Activated naive CD8-positive, alpha-beta T cell treated with anti-CD3 and anti-CD28 coated beads for 36 hours (primary cell): Measurements from ENCODE around the gene CNNM3. TPM values are rescaled to one million over a fixed set of nuclear protein-coding genes. Genes with fewer than 3 reads are reported as not detected.

ENCODE experiments used
- DNase-seq: peaks from one replicate; pipeline ENCODE4 v3.0.0; 2021
- H3K27ac Mint-ChIP-seq: one replicate; pipeline ENCODE4 v1.8.0; 2022; ENCODE audit warnings: mild to moderate bottlenecking, moderate library complexity, mixed read lengths
- H3K27me3 Mint-ChIP-seq: one replicate; pipeline ENCODE4 v1.8.0; 2022; ENCODE audit warnings: mild to moderate bottlenecking, mixed read lengths
- H3K36me3 Mint-ChIP-seq: one replicate; pipeline ENCODE4 v1.8.0; 2021; ENCODE audit warnings: mild to moderate bottlenecking, mixed read lengths
- H3K4me1 Mint-ChIP-seq: one replicate; pipeline ENCODE4 v1.8.0; 2021; ENCODE audit warnings: mixed read lengths
- H3K4me3 Mint-ChIP-seq: one replicate; pipeline ENCODE4 v1.8.0; 2022; ENCODE audit warnings: mild to moderate bottlenecking, moderate library complexity, mixed read lengths
- H3K9me3 Mint-ChIP-seq: one replicate; pipeline ENCODE4 v1.8.0; 2022; ENCODE audit warnings: mixed read lengths
- total RNA-seq, 2 experiments: library from RNA; stranded (reverse); gene quantifications; one replicate each; pipeline ENCODE4 v1.2.3, GENCODE V29; 2021

The CNNM3 gene
- total RNA-seq, 2 experiments from 2014 or later, result 15.5 to 17.2 TPM

DNA sequence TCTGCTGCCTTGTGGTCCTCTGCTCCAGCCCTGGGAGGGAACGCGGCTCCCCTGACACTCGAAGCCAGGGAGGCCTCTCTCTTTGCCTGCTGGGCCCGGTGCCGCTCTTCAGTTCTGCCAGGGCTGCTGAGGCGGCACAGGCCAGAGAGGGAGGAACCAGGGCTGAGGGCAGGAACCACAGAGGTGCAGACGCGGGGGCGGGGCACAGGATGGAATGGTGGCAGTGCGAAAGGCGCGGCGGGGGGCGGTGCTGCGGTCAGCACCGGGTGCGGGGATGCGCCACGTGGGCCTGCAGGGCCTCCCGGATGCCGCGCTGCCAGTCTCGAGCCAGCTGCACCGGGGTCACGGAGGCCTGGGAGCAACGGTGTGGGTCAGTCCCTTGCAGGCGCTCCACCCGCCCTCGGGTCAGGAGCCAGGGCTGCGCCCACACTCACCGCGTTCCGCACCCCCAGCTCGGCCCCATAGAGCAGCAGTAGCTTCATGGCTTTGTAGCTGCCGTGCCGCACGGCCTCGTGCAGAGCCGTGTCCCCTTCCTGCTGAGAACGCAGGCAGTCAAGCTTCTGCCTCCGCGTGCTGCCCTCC lies 23.3 kb downstream of the CNNM3 start:
- H3K27ac Mint-ChIP-seq, result peak overlapping the region; percentile 68
- peak; percentile 77 for DNase-seq
- peak overlapping the region; percentile 25 for H3K4me3 Mint-ChIP-seq
- no peaks in the 10 kb centered on the region for H3K27me3 Mint-ChIP-seq
- H3K4me1 Mint-ChIP-seq, result peaks cover 9% of the 10 kb centered on the region
- H3K9me3 Mint-ChIP-seq, result no peaks in the 10 kb centered on the region
- no peaks in the 10 kb centered on the region for H3K36me3 Mint-ChIP-seq

- no peak for DNase-seq
- Mint-ChIP-seq H3K9me3 (no peaks in the 10 kb centered on the region), H3K36me3 (no peaks in the 10 kb centered on the region), H3K4me1 (peaks cover 9% of the 10 kb centered on the region), H3K4me3 (peak overlapping the region; percentile 25), H3K27ac (peak overlapping the region; percentile 34), H3K27me3 (no peaks in the 10 kb centered on the region)
Measured at GRCh38 chr2:96839875-96840850, 24.1 kb downstream of the CNNM3 start.

DNA sequence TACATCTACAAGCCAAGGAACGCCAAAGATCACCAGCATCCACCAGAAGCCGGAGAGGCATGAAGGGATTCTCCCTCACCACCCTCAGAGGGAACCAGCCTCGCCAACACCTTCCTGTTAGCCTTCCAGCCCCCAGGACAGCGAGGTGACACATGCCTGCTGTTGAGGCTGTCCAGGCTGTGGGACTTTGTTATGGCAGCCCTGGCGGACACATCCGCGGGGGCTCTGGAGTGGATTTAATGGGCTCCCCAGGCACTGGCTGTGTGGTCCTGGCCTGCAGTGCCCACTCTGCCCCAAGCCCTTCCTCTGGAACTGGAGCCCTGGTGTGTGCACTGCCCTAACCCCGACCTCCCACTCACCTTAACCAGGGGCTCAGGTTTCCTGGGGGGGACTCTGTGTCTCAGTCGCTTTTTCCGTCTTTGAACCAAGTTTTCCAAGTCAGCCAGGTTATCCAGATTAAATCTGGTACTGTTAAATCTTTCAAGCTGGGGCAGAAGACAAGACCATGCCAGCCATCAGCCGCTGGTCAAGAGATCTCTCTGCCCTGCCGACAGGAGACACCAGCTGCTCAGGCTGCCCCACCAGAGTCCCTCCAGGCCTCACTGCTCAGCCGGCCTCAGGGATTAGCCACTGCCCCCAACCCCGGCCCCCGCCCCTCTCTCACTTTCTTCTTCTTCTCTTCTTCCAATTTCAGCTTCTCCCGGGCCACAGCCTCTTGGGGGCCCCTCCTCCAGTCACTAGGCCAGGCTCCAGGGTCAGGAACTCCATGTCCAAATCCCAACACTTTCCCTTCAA lies 25.8 kb downstream of the CNNM3 start:
- Mint-ChIP-seq H3K27me3 (no peaks in the 10 kb centered on the region), H3K4me1 (peaks cover 9% of the 10 kb centered on the region), H3K36me3 (no peaks in the 10 kb centered on the region), H3K27ac (peak overlapping the region; percentile 0), H3K4me3 (no peak overlapping the region), H3K9me3 (no peaks in the 10 kb centered on the region)
- no peak for DNase-seq

GRCh38 chr2:96842600-96842999 lies 26.5 kb downstream of the CNNM3 start:
- H3K4me1 Mint-ChIP-seq, result peaks cover 9% of the 10 kb centered on the region
- DNase-seq, result no peak
- H3K27ac Mint-ChIP-seq, result peak overlapping the region; percentile 0
- H3K4me3 Mint-ChIP-seq, result no peak overlapping the region
- no peaks in the 10 kb centered on the region for H3K9me3 Mint-ChIP-seq
- H3K27me3 Mint-ChIP-seq, result no peaks in the 10 kb centered on the region
- H3K36me3 Mint-ChIP-seq, result no peaks in the 10 kb centered on the region

GRCh38 chr2:96843538-96844268 lies 27.6 kb downstream of the CNNM3 start, which contains the start of gene ANKRD23:
ANKRD23 (minus strand) TSS chr2:96844021; CDS start chr2:96843992, 29 bp downstream.
- Mint-ChIP-seq H3K4me3 (no peak within 1 kb of the TSS), H3K36me3 (no peaks in the 10 kb centered on the region), H3K27ac (no peak within 1 kb of the TSS), H3K9me3 (no peaks in the 10 kb centered on the region), H3K4me1 (peaks cover 6% of the 10 kb centered on the region), H3K27me3 (no peaks in the 10 kb centered on the region)
- DNase-seq, result no peak

DNA sequence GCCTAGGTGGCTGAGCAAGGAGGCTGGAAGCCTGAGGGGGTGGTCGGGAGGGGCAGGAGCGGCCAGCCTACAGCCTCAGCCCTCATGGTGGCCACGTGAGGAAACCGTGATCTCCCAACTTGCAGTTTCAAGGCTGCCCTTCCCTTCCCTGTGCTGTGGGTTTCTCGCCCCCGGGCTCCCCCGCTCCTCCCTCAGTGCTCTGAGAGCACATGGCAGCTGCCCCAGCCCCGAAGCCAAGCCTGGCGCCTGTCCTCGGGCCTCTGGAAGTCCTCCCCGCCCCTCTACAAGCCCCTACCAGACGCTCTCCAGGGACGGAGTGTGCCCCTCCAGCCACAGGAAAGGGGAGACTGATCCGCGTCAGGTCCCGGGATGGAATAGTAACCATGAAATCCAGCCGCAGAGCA lies 28.3 kb downstream of the CNNM3 start:
- no peaks in the 10 kb centered on the region for H3K9me3 Mint-ChIP-seq
- no peak for DNase-seq
- no peak overlapping the region for H3K4me3 Mint-ChIP-seq
- peaks cover 4% of the 10 kb centered on the region for H3K4me1 Mint-ChIP-seq
- no peak overlapping the region for H3K27ac Mint-ChIP-seq
- no peaks in the 10 kb centered on the region for H3K27me3 Mint-ChIP-seq
- no peaks in the 10 kb centered on the region for H3K36me3 Mint-ChIP-seq

DNA sequence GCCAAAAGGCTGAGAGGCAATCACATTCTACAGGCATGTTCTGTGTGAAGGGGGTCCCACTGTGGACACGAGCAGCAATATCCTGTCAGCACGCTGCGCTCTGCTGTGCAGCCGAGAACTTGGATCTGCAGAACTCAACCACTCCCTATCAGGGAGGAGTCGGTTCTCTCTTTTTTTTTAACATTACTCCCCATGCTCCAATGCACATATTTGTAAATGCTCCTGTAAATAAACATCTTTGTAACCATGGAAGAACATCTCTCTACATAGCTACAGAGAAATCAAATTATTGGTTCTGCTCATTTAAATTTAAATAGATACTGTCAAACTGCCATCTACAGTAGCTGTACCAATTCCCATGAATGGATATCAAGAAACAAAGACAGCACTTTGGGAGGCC lies 30.8 kb downstream of the CNNM3 start:
- Mint-ChIP-seq H3K4me3 (no peak overlapping the region), H3K9me3 (no peaks in the 10 kb centered on the region), H3K36me3 (peaks cover 4% of the 10 kb centered on the region), H3K27ac (no peak overlapping the region), H3K4me1 (no peaks in the 10 kb centered on the region), H3K27me3 (no peaks in the 10 kb centered on the region)
- no peak for DNase-seq

DNA sequence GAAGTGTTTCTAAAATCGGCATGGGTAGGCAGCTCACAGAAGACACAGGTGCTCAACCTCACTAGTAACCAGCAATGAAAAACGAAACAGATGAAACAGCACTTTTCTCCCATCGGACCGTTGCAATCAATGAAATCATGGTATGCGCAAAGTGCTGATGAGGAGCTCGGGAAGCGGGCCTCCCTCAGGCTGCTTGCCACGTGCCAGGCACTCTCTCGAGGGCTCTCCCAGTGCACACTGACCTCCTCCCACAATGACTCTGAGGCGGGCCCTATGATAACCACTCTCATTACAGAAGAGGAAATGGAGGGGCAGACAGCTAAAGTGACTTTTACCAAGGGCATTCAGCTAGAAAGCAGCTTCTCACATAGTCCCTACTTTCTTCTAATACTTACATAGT lies 31.5 kb downstream of the CNNM3 start:
- Mint-ChIP-seq H3K9me3 (no peaks in the 10 kb centered on the region), H3K27me3 (no peaks in the 10 kb centered on the region), H3K4me1 (no peaks in the 10 kb centered on the region), H3K4me3 (no peak overlapping the region), H3K27ac (no peak overlapping the region), H3K36me3 (peaks cover 7% of the 10 kb centered on the region)
- DNase-seq, result no peak

DNA sequence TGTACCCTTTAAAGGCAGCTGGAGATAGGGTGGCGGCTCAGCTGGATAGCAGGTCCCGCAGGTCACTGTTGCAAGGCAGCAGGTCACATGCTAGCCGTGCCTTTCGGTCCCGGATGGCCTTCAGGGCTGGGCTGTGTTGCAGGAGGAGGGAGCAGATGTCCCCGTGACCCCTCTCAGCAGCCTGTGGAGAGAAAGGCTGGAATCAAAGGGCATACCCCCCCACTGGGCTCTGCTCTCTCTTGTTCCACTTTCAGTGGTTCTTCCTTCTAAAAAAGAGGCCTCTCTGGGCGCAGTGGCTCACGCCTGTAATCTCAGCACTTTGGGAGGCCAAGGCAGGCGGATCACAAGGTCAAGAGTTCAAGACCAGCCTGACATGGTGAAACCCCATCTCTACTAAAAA lies 32.2 kb downstream of the CNNM3 start:
- Mint-ChIP-seq H3K4me3 (no peak overlapping the region), H3K27me3 (no peaks in the 10 kb centered on the region), H3K4me1 (no peaks in the 10 kb centered on the region), H3K9me3 (no peaks in the 10 kb centered on the region), H3K27ac (no peak overlapping the region), H3K36me3 (peaks cover 9% of the 10 kb centered on the region)
- no peak for DNase-seq

GRCh38 chr2:96852667-96853066 lies 36.6 kb downstream of the CNNM3 start:
- no peak for DNase-seq
- Mint-ChIP-seq H3K4me1 (peaks cover 10% of the 10 kb centered on the region), H3K9me3 (no peaks in the 10 kb centered on the region), H3K36me3 (peaks cover 10% of the 10 kb centered on the region), H3K27ac (no peak overlapping the region), H3K27me3 (no peaks in the 10 kb centered on the region), H3K4me3 (no peak overlapping the region)

GRCh38 chr2:96853321-96853720 lies 37.3 kb downstream of the CNNM3 start:
- Mint-ChIP-seq H3K27ac (no peak overlapping the region), H3K36me3 (peaks cover 10% of the 10 kb centered on the region), H3K9me3 (no peaks in the 10 kb centered on the region), H3K27me3 (no peaks in the 10 kb centered on the region), H3K4me3 (no peak overlapping the region), H3K4me1 (peaks cover 10% of the 10 kb centered on the region)
- no peak for DNase-seq

- DNase-seq, result peak; percentile 25
- Mint-ChIP-seq H3K4me3 (peak overlapping the region; percentile 88), H3K27me3 (no peaks in the 10 kb centered on the region), H3K36me3 (peaks cover 9% of the 10 kb centered on the region), H3K27ac (peak overlapping the region; percentile 89), H3K4me1 (peaks cover 28% of the 10 kb centered on the region), H3K9me3 (no peaks in the 10 kb centered on the region)
Measured at GRCh38 chr2:96856776-96857666, 41.0 kb downstream of the CNNM3 start.

DNA sequence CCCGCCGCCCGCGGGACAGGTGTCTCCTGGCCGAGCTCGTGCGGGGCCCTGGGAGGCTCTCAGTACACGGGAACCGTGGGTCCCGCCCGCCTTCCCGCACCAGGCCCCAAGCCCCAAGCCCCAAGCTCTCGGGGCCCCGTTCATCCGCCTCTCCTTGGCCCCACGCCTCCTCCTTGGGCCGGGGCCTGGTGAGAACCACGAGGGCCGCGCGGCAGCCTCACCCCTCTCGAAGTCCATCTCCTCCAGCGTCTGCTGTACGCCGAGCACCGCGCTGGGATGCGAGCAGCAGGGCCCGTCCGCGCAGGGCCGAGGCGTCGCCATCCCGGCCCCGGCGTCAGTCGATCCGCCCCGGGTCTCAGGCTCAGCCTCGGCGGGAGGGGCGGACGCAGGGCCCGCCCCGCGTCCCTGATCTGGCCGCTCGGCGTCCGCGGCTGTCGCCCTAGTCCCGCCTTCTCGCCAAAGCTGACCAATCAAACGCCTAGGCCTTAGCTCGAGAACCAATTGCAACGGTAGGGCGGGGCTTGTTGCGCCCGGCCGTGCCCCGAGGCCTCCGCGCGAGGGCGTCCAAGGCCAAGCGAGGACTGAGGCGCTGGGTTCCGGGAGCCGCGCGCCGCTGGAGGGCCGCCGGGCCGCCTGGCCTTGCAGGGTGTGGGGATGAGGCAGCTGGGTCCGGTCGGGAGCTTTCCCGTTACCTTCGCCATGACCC lies 41.8 kb downstream of the CNNM3 start, which contains the start of gene ANKRD39:
Gene ANKRD39 (minus strand): TSS at position 350 of the 706 bp plus-strand sequence. CDS start 29 bp downstream, at position 321.
- H3K27ac Mint-ChIP-seq, result peak within 1 kb of the TSS; percentile 89
- H3K27me3 Mint-ChIP-seq, result no peaks in the 10 kb centered on the region
- no peaks in the 10 kb centered on the region for H3K9me3 Mint-ChIP-seq
- H3K4me3 Mint-ChIP-seq, result peak within 1 kb of the TSS; percentile 88
- DNase-seq, result peak; percentile 99
- H3K36me3 Mint-ChIP-seq, result peaks cover 4% of the 10 kb centered on the region
- H3K4me1 Mint-ChIP-seq, result peaks cover 28% of the 10 kb centered on the region
